Measurements from ENCODE around the gene TAF13. TPM values are rescaled to one million over a fixed set of nuclear protein-coding genes. Genes with fewer than 3 reads are reported as not detected.

TAF13 gene
- 10 to 100 TPM; 44.4 to 54.5 (median 47.2) TPM for total RNA-seq
- total RNA-seq (2013): 15.7 TPM

DNA sequence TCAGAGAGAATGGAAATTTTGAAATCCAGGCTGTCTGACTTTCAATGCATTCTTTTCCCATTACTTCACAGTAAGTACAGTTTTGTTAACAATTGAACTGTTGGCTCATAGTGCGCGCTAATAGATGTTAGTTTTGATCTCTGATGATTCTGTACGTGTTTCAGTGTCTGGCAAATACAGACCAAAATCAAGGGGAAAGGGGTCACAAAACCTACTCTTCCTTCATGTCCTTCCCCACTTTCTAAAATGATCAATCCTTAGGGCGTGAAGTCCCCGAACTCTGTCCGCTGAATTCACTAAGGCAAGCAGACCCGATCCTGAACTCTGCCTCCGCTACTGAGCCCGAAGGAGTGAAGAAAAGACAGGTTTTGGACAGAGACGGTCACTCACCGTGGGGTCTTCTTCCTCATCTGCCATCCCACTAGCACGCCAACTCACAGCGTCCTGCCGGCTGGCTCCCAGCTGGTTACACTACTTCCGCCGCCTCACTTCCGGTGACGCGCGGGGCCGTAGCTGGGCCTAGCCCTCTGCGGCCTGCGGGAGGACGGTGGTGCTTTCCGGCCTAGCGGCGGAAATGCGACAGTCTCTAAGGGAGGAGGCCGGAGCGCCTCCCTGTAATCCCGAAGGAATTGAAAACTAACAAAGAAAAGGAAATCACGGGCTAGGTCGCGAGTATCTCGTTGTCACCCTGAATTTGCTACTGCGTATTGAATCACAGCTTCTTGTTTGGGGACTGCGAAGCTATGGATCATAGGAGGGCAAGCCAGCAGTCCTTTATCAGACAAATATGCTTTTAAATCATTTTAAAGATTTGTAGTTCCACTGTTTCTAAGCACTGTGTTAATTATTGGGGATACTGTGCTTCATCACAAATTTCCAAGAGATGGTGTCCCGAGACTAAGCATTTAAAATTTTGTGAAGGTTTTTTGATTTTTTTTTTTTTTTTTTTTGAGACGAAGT lies at the start of gene TAF13:
Gene TAF13 (minus strand): TSS at position 473 of the 960 bp plus-strand sequence. CDS start 56 bp downstream, at position 417.
- DNase-seq (peak; percentile 87 to 93), ATAC-seq (peak; percentile 98 to 99 (median 99))
- TF ChIP-seq, protein P1, sequence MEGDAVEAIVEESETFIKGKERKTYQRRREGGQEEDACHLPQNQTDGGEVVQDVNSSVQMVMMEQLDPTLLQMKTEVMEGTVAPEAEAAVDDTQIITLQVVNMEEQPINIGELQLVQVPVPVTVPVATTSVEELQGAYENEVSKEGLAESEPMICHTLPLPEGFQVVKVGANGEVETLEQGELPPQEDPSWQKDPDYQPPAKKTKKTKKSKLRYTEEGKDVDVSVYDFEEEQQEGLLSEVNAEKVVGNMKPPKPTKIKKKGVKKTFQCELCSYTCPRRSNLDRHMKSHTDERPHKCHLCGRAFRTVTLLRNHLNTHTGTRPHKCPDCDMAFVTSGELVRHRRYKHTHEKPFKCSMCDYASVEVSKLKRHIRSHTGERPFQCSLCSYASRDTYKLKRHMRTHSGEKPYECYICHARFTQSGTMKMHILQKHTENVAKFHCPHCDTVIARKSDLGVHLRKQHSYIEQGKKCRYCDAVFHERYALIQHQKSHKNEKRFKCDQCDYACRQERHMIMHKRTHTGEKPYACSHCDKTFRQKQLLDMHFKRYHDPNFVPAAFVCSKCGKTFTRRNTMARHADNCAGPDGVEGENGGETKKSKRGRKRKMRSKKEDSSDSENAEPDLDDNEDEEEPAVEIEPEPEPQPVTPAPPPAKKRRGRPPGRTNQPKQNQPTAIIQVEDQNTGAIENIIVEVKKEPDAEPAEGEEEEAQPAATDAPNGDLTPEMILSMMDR (IDR thresholded peaks at IDR 0.05): no peak
- 2% methylated on average over 36 of the region's 39 CpGs for WGBS (ENCODE audit: insufficient coverage)
- intact Hi-C loops (cut with micrococcal nuclease): loop anchor here (1.0 kb wide), 4 partner anchors 14 to 36 kb away; partner anchors contain the start of genes TMEM167B and WDR47
- H3K4me1 Mint-ChIP-seq: peaks cover 21% of the 10 kb centered on the region in 2 donors
- H3K36me3 Mint-ChIP-seq: no peaks in the 10 kb centered on the region
- no peaks in the 10 kb centered on the region for H3K27me3 ChIP-seq (ENCODE audit: control insufficient read depth, insufficient read depth, low read length)
- H3K27me3 Mint-ChIP-seq (ENCODE audit: low read depth in 2 of 2): peaks cover 3 to 6% of the 10 kb centered on the region in 2 donors
- H3K4me3 Mint-ChIP-seq: peak within 1 kb of the TSS; percentile 98
- H3K4me3 ChIP-seq (ENCODE audit: low read length): peak within 1 kb of the TSS; percentile 88
- H3K27ac ChIP-seq (ENCODE audit: low read length): peak within 1 kb of the TSS; percentile 90
- peak within 1 kb of the TSS; percentile 99 for H3K27ac Mint-ChIP-seq
- no peaks in the 10 kb centered on the region for H3K9me3 Mint-ChIP-seq
- peaks cover 8% of the 10 kb centered on the region for H3K4me1 ChIP-seq (ENCODE audit: control insufficient read depth, insufficient read depth, low read length)
- H3K36me3 ChIP-seq (ENCODE audit: control insufficient read depth, insufficient read depth, low read length): no peaks in the 10 kb centered on the region
- no peaks in the 10 kb centered on the region for H3K9me3 ChIP-seq (ENCODE audit: control insufficient read depth, insufficient read depth, low read length)

DNA sequence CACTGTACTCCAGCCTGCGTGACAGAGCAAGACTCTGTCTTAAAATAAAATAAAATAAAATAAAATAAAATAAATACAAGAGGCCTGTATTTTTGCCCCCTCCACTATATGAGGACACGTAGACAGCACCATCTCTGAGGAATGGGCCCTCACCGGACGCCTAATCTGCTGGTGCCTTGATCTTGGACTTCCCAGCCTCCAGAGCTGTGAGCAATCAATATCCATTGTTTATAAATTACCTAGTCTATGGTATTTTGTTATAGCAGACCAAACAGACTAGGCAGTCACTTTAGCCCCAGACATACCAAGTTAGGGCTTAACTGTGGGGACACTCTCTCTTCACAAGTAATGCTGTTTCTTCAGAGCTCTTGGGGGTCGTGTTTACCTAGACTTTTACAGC lies 44.6 kb upstream of the TAF13 start:
- no peaks in the 10 kb centered on the region for H3K4me1 Mint-ChIP-seq
- no peak overlapping the region for H3K4me3 ChIP-seq (ENCODE audit: low read length)

GRCh38 chr1:109118089-109118488 lies 42.3 kb upstream of the TAF13 start:
- H3K4me3 ChIP-seq (ENCODE audit: low read length): no peak overlapping the region
- peaks cover 11 to 16% of the 10 kb centered on the region in 2 donors for H3K4me1 Mint-ChIP-seq
- DNase-seq (no peak), ATAC-seq (no peak)
- no peak overlapping the region for H3K4me3 Mint-ChIP-seq
- peaks cover 2 to 16% of the 10 kb centered on the region in 2 donors for H3K27me3 Mint-ChIP-seq (ENCODE audit: low read depth in 2 of 2)
- no peaks in the 10 kb centered on the region for H3K36me3 ChIP-seq (ENCODE audit: control insufficient read depth, insufficient read depth, low read length)
- no peak overlapping the region for H3K27ac ChIP-seq (ENCODE audit: low read length)
- no peaks in the 10 kb centered on the region for H3K36me3 Mint-ChIP-seq
- 89% methylated on average over 3 of the region's 3 CpGs for WGBS (ENCODE audit: insufficient coverage)
- H3K27me3 ChIP-seq (ENCODE audit: control insufficient read depth, insufficient read depth, low read length): no peaks in the 10 kb centered on the region
- intact Hi-C loops (cut with micrococcal nuclease): no loop called here
- peaks cover 13% of the 10 kb centered on the region for H3K4me1 ChIP-seq (ENCODE audit: control insufficient read depth, insufficient read depth, low read length)
- no peak overlapping the region for H3K27ac Mint-ChIP-seq
- TF ChIP-seq, protein P1 (IDR thresholded peaks at IDR 0.05): no peak
- H3K9me3 Mint-ChIP-seq: no peaks in the 10 kb centered on the region
- no peaks in the 10 kb centered on the region for H3K9me3 ChIP-seq (ENCODE audit: control insufficient read depth, insufficient read depth, low read length)

More for the DNA sequence above, 44.6 kb upstream of the TAF13 start:
- Mint-ChIP-seq H3K9me3 (no peaks in the 10 kb centered on the region), H3K27ac (no peak overlapping the region), H3K36me3 (no peaks in the 10 kb centered on the region), H3K27me3 (ENCODE audit: low read depth in 2 of 2) (peaks cover 0 to 12% of the 10 kb centered on the region in 2 donors), H3K4me3 (no peak overlapping the region)
- no peaks in the 10 kb centered on the region for H3K9me3 ChIP-seq (ENCODE audit: control insufficient read depth, insufficient read depth, low read length)
- no peak for ATAC-seq
- no peaks in the 10 kb centered on the region for H3K27me3 ChIP-seq (ENCODE audit: control insufficient read depth, insufficient read depth, low read length)
- intact Hi-C loops (cut with micrococcal nuclease): no loop called here
- H3K4me1 ChIP-seq (ENCODE audit: control insufficient read depth, insufficient read depth, low read length): no peaks in the 10 kb centered on the region
- no peak for DNase-seq
- H3K27ac ChIP-seq (ENCODE audit: low read length): no peak overlapping the region
- TF ChIP-seq, protein P1 (IDR thresholded peaks at IDR 0.05): no peak
- 92% methylated on average over 4 of the region's 5 CpGs for WGBS (ENCODE audit: insufficient coverage)
- H3K36me3 ChIP-seq (ENCODE audit: control insufficient read depth, insufficient read depth, low read length): no peaks in the 10 kb centered on the region
